Keratinocyte (primary cell): ENCODE measurements around the gene KCNMA1.

Experiments
- EZH2 ChIP-seq: IDR thresholded peaks from one replicate; pipeline ENCODE4 v1.6.1; 2012; ENCODE audit warnings: inconsistent platforms, mild to moderate bottlenecking, low read length, moderate library complexity
- TF ChIP-seq, protein P1 (sequence below), 3 experiments: IDR thresholded peaks in 1 of 3; conservative IDR thresholded peaks in 1 of 3; optimal IDR thresholded peaks in 1 of 3; 2 replicates in 2 of 3; 3 replicates in 1 of 3; pipeline versions ENCODE3 to v1.5.1; 2011; ENCODE audit warnings: low read length in 3 of 3, mild to moderate bottlenecking in 3 of 3, moderate library complexity in 2 of 3, control low read depth in 1 of 3, inconsistent platforms in 1 of 3; ENCODE audit not compliant: insufficient read depth in 2 of 3; ENCODE audit errors: extremely low read depth in 1 of 3

DNA sequence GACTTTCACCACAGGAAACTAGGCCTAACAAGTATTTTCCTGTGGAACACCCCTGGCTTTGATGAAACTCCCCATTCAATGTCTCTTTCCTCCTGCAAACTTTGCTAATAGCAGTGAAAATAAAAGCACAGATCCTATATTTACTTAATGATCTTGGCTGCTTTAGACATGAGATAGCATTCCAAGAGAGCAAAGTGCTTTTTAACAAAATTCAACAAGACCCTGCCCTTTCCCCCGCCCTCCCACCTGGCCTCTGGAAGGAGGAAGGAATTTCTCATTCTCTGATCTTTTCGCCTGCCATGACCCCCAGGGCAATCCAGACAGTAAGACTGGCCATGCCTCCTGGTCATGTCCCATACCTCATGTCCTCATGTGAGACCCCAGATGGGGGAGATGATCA, 185.7 kb downstream of the KCNMA1 start:
- TF ChIP-seq, protein P1, sequence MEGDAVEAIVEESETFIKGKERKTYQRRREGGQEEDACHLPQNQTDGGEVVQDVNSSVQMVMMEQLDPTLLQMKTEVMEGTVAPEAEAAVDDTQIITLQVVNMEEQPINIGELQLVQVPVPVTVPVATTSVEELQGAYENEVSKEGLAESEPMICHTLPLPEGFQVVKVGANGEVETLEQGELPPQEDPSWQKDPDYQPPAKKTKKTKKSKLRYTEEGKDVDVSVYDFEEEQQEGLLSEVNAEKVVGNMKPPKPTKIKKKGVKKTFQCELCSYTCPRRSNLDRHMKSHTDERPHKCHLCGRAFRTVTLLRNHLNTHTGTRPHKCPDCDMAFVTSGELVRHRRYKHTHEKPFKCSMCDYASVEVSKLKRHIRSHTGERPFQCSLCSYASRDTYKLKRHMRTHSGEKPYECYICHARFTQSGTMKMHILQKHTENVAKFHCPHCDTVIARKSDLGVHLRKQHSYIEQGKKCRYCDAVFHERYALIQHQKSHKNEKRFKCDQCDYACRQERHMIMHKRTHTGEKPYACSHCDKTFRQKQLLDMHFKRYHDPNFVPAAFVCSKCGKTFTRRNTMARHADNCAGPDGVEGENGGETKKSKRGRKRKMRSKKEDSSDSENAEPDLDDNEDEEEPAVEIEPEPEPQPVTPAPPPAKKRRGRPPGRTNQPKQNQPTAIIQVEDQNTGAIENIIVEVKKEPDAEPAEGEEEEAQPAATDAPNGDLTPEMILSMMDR (optimal IDR thresholded peaks at IDR 0.05 in 1 of 3, IDR thresholded peaks at IDR 0.05 in 1 of 3, conservative IDR thresholded peaks at IDR 0.05 in 1 of 3; ENCODE audit: extremely low read depth in 1 of 3, insufficient read depth in 2 of 3, low read length in 3 of 3), result no peak
- TF ChIP-seq EZH2, result no peak
